ENCODE results near the gene TRAPPC12.

DNA sequence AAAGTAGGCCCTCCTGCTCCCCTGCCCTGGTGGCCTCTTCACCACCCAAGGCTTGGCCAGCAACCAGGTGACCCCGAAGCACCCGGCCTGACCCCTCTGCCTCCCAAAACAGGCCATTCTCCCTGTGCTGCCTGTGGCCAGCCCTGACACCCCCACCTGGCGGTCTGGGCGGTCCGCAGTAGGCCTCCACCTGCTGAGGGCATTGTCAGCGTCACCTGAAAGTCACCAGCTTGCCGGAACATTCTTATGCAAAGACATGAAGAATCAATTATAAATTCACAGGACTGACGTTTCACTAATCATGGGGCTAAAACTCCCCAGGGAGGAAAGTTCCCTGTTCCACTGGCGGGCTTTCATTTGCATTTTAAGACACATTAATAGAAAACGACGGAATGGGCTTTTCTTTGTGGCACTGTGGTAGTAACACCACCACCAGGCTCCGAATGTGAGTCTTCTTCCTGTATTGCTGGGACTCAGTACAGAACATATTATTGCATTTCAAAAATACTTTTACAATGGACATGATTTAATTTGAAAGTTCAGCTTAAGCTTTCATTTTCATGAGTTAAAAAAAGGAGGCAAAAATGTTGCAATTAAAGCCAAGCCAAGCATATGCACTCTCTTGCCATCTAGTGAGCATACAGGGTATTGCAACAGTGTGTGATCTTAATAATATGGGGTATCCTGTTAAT is 82.5 kb downstream of the TRAPPC12 start:
- TF ChIP-seq, protein P1, sequence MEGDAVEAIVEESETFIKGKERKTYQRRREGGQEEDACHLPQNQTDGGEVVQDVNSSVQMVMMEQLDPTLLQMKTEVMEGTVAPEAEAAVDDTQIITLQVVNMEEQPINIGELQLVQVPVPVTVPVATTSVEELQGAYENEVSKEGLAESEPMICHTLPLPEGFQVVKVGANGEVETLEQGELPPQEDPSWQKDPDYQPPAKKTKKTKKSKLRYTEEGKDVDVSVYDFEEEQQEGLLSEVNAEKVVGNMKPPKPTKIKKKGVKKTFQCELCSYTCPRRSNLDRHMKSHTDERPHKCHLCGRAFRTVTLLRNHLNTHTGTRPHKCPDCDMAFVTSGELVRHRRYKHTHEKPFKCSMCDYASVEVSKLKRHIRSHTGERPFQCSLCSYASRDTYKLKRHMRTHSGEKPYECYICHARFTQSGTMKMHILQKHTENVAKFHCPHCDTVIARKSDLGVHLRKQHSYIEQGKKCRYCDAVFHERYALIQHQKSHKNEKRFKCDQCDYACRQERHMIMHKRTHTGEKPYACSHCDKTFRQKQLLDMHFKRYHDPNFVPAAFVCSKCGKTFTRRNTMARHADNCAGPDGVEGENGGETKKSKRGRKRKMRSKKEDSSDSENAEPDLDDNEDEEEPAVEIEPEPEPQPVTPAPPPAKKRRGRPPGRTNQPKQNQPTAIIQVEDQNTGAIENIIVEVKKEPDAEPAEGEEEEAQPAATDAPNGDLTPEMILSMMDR (IDR thresholded peaks at IDR 0.05) = peak; percentile 69 to 90 (median 83)
- TF ChIP-seq EP300 (IDR thresholded peaks at IDR 0.05) (no peak), POLR2A (IDR thresholded peaks at IDR 0.05) (no peak)
